GM21825 (cell line): Measurements from ENCODE around the gene PRX.
A peak's percentile ranks its signal among the peaks of the same experiment; 100 is the strongest.

Experiments used
- ATAC-seq: cut with Tn5 transposase; IDR thresholded peaks from one replicate; pipeline ENCODE4 v1.9.1; 2021; ENCODE audit warnings: mild to moderate bottlenecking, moderate library complexity; ENCODE audit not compliant: unreplicated experiment

PRX gene

GRCh38 chr19:40366697-40367561, 46.2 kb downstream of the PRX start:
- no peak for ATAC-seq

GRCh38 chr19:40365613-40366401, 47.4 kb downstream of the PRX start:
- no peak for ATAC-seq

- no peak for ATAC-seq
These were observed 48.2 kb downstream of the PRX start for GRCh38 chr19:40365010-40365409.

- no peak for ATAC-seq
These were observed 50.1 kb downstream of the PRX start for GRCh38 chr19:40363069-40363468.

GRCh38 chr19:40362160-40362559, 51.0 kb downstream of the PRX start:
- no peak for ATAC-seq

- ATAC-seq: no peak
These were observed 52.4 kb downstream of the PRX start for GRCh38 chr19:40360708-40361241.

GRCh38 chr19:40360020-40360707, 53.0 kb downstream of the PRX start:
- ATAC-seq: no peak

GRCh38 chr19:40358773-40359172, 54.4 kb downstream of the PRX start:
- ATAC-seq: peak; percentile 43

- ATAC-seq: no peak
These were observed 55.5 kb downstream of the PRX start for GRCh38 chr19:40357640-40358039.

- ATAC-seq: no peak
These were observed 56.2 kb downstream of the PRX start for GRCh38 chr19:40356681-40357595.

- no peak for ATAC-seq
These were observed 57.0 kb downstream of the PRX start for GRCh38 chr19:40355975-40356680.

- ATAC-seq: no peak
These were observed 64.1 kb downstream of the PRX start for GRCh38 chr19:40348961-40349507.

- peak; percentile 95 for ATAC-seq
These were observed 64.9 kb downstream of the PRX start, which contains the start of the genes C19orf47 and PLD3 for GRCh38 chr19:40348125-40348913. TSS of gene C19orf47 (minus strand) at chr19:40348397. CDS start at chr19:40341857, 6,540 bp downstream. TSS of gene PLD3 (plus strand) at chr19:40348695. CDS start at chr19:40366484, 17,789 bp downstream.

- ATAC-seq: no peak
These were observed 68.8 kb downstream of the PRX start for GRCh38 chr19:40344422-40344821.
